HepG2 (cell line): ENCODE measurements around the gene MTO1. TPM values are rescaled to one million over a fixed set of nuclear protein-coding genes. Genes with fewer than 3 reads are reported as not detected.
A peak's percentile ranks its signal among the peaks of the same experiment; 100 is the strongest.

Source experiments
- ASH2L ChIP-seq: fragments of 300-600, 200-600 bp; sonication (generic); IDR thresholded peaks from 2 replicates; pipeline ENCODE4 v1.7.0; 2017; ENCODE audit warnings: low read depth, mild to moderate bottlenecking, moderate library complexity, mixed read lengths, low read length; ENCODE audit not compliant: insufficient read length
- ATF7 ChIP-seq, 2 experiments: fragments of 450-650 bp in 1 of 2; sonication (generic) in 1 of 2; formaldehyde crosslinking in 1 of 2; IDR thresholded peaks; 2 replicates each; pipeline versions ENCODE4 v1.4.0 to v1.6.1; 2016 to 2020; ENCODE audit warnings: antibody characterized with exemption in 1 of 2, mild to moderate bottlenecking in 1 of 2, missing genetic modification reagents in 1 of 2
- CHD2 ChIP-seq: IDR thresholded peaks from 2 replicates; pipeline ENCODE4 v1.6.1; 2011; ENCODE audit warnings: low read depth, low read length, improper control_type of control experiment
- FOXO1 ChIP-seq: sonication (generic); formaldehyde crosslinking; IDR thresholded peaks from 2 replicates; pipeline ENCODE4 v1.4.0; 2020; ENCODE audit warnings: missing genetic modification reagents
- HOXA7 ChIP-seq: sonication (generic); formaldehyde crosslinking; IDR thresholded peaks from 2 replicates; pipeline ENCODE4 v1.8.1; 2022; ENCODE audit warnings: mild to moderate bottlenecking, missing genetic modification reagents, moderate library complexity
- HOXD1 ChIP-seq: sonication (generic); formaldehyde crosslinking; IDR thresholded peaks from 2 replicates; pipeline ENCODE4 v1.5.0; 2020; ENCODE audit warnings: missing genetic modification reagents
- ISL2 ChIP-seq: sonication (generic); formaldehyde crosslinking; IDR thresholded peaks from 2 replicates; pipeline ENCODE4 v1.5.0; 2020; ENCODE audit warnings: missing genetic modification reagents
- MBNL3 ChIP-seq: fragments of 250-450 bp; sonication (Bioruptor Pico); conservative IDR thresholded peaks from 2 replicates; pipeline ENCODE4 v1.8.0; 2022; ENCODE audit warnings: mild to moderate bottlenecking, inconsistent platforms
- MXI1 ChIP-seq: IDR thresholded peaks from 3 replicates; pipeline ENCODE4 v1.6.1; 2012; ENCODE audit warnings: low read depth, low read length, inconsistent platforms, borderline replicate concordance
- NCOA5 ChIP-seq: sonication (generic); formaldehyde crosslinking; IDR thresholded peaks from 2 replicates; pipeline ENCODE4 v1.4.0; 2020; ENCODE audit warnings: missing genetic modification reagents
- NFE2 ChIP-seq: sonication (generic); formaldehyde crosslinking; IDR thresholded peaks from 2 replicates; pipeline ENCODE4 v1.4.0; 2020; ENCODE audit warnings: missing genetic modification reagents
- NFKB2 ChIP-seq: sonication (generic); formaldehyde crosslinking; IDR thresholded peaks from 2 replicates; pipeline ENCODE4 v1.4.0; 2020; ENCODE audit warnings: missing genetic modification reagents, borderline replicate concordance
- PHF8 ChIP-seq: sonication (generic); formaldehyde crosslinking; IDR thresholded peaks from 2 replicates; pipeline ENCODE4 v1.5.0; 2020; ENCODE audit warnings: missing genetic modification reagents
- REXO4 ChIP-seq: sonication (generic); formaldehyde crosslinking; IDR thresholded peaks from 2 replicates; pipeline ENCODE4 v1.8.0; 2022; ENCODE audit warnings: missing genetic modification reagents, mild to moderate bottlenecking, borderline replicate concordance
- SRSF1 ChIP-seq: fragments of 200-400 bp; formaldehyde crosslinking; optimal IDR thresholded peaks from 2 replicates; pipeline ENCODE3; 2017; ENCODE audit warnings: mild to moderate bottlenecking, low read depth, low read length, moderate library complexity
- ZBTB21 ChIP-seq: sonication (generic); formaldehyde crosslinking; IDR thresholded peaks from 2 replicates; pipeline ENCODE4 v1.4.0; 2020; ENCODE audit warnings: missing genetic modification reagents
- ZFP41 ChIP-seq: sonication (generic); formaldehyde crosslinking; IDR thresholded peaks from 2 replicates; pipeline ENCODE4 v1.4.0; 2020; ENCODE audit warnings: mild to moderate bottlenecking, missing genetic modification reagents, borderline replicate concordance
- ZFY ChIP-seq: sonication (generic); formaldehyde crosslinking; IDR thresholded peaks from 2 replicates; pipeline ENCODE4 v1.4.0; 2020; ENCODE audit warnings: missing genetic modification reagents
- ZNF24 ChIP-seq: fragments of 450-650 bp; IDR thresholded peaks from 2 replicates; pipeline ENCODE4 v1.6.1; 2017; ENCODE audit warnings: antibody characterized with exemption, mild to moderate bottlenecking
- ZNF7 ChIP-seq: IDR thresholded peaks from 2 replicates; pipeline ENCODE4 v1.6.1; 2016; ENCODE audit warnings: missing biosample characterization, missing genetic modification reagents
- ZNF703 ChIP-seq: sonication (generic); formaldehyde crosslinking; IDR thresholded peaks from 2 replicates; pipeline ENCODE4 v1.5.1; 2020; ENCODE audit warnings: missing genetic modification reagents, mild to moderate bottlenecking, moderate library complexity, borderline replicate concordance
- ZNF773 ChIP-seq: sonication (generic); formaldehyde crosslinking; IDR thresholded peaks from 2 replicates; pipeline ENCODE4 v1.4.0; 2020; ENCODE audit warnings: missing genetic modification reagents, borderline replicate concordance
- ZNF775 ChIP-seq: sonication (generic); formaldehyde crosslinking; IDR thresholded peaks from 2 replicates; pipeline ENCODE4 v1.4.0; 2020; ENCODE audit warnings: missing genetic modification reagents, mild to moderate bottlenecking, moderate library complexity, borderline replicate concordance
- ZSCAN31 ChIP-seq: sonication (generic); formaldehyde crosslinking; IDR thresholded peaks from 2 replicates; pipeline ENCODE4 v1.5.0; 2020; ENCODE audit warnings: low read depth, mild to moderate bottlenecking, missing genetic modification reagents
- polyA plus RNA-seq, 8 experiments: library from polyadenylated mRNA; depleted of rRNA in 3 of 8; stranded (reverse) in 7 of 8; unstranded in 1 of 8; fragments of >200 nt; fragmentation: Illumina TruSeq in 4 of 8; extraction: Trizol in 4 of 8; gene quantifications; 2 replicates each; pipeline versions ENCODE4 v1.2.1 to v1.2.3, GENCODE V29; 2011 to 2016; ENCODE audit warnings: low read depth in 4 of 8, missing spikeins in 1 of 8, mixed read lengths in 1 of 8; ENCODE audit not compliant: insufficient read depth in 1 of 8
- total RNA-seq, 5 experiments: library from RNA; depleted of rRNA; stranded (reverse); fragments of >200 nt; fragmentation: Illumina TruSeq; extraction: Trizol; gene quantifications; 2 replicates each; pipeline ENCODE4 v1.2.3, GENCODE V29; 2016; ENCODE audit warnings: low read depth in 1 of 5
- TF ChIP-seq, protein P1 (sequence below): IDR thresholded peaks from 2 replicates; pipeline ENCODE4 v1.6.1; 2016; ENCODE audit warnings: low read depth, missing genetic modification reagents, missing compliant biosample characterization
- TF ChIP-seq, protein P2 (sequence below): sonication (generic); formaldehyde crosslinking; IDR thresholded peaks from 2 replicates; pipeline ENCODE4 v1.8.1; 2022; ENCODE audit warnings: mild to moderate bottlenecking, missing genetic modification reagents

MTO1 gene
- total and polyA plus RNA-seq, 2 of the 13 experiments (the other 11 are each of a cell fraction or from before 2014, with no cell fraction given) = 21.1 to 45.3 TPM

DNA sequence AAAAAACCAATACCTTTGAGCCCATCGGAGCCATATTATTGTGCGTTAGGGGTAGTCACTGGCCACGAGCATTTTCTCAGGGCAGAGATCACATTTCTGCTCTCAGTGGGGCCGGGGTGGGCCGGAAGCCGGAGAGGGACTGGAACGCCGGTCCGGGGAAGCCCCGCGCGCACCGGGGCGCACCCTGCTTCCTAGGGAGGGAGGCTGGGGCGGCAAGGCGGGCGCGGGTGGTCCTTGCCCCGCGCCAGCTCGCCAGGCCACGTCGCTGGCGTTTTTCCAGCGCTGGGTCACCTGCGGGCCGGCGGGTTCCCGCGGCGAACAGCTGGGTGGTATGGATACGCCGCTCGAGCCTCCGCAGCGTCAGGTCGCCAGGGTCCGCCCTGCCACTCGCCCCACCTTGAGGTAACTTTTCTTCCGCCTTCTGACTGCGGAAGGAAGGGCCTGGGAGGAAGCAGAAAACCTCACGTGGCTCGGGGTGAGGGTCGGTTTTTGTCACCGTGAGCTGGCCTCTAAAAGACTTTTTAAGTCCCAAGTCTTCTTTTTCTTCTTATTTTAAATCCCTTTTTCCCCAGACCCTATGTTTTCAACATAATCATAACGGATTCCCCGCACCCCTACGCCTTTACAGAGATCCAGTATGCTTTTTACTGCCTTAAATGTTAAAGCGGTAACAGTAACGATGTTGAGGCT lies 62.0 kb downstream of the MTO1 start (continued):
- TF ChIP-seq, protein P1, sequence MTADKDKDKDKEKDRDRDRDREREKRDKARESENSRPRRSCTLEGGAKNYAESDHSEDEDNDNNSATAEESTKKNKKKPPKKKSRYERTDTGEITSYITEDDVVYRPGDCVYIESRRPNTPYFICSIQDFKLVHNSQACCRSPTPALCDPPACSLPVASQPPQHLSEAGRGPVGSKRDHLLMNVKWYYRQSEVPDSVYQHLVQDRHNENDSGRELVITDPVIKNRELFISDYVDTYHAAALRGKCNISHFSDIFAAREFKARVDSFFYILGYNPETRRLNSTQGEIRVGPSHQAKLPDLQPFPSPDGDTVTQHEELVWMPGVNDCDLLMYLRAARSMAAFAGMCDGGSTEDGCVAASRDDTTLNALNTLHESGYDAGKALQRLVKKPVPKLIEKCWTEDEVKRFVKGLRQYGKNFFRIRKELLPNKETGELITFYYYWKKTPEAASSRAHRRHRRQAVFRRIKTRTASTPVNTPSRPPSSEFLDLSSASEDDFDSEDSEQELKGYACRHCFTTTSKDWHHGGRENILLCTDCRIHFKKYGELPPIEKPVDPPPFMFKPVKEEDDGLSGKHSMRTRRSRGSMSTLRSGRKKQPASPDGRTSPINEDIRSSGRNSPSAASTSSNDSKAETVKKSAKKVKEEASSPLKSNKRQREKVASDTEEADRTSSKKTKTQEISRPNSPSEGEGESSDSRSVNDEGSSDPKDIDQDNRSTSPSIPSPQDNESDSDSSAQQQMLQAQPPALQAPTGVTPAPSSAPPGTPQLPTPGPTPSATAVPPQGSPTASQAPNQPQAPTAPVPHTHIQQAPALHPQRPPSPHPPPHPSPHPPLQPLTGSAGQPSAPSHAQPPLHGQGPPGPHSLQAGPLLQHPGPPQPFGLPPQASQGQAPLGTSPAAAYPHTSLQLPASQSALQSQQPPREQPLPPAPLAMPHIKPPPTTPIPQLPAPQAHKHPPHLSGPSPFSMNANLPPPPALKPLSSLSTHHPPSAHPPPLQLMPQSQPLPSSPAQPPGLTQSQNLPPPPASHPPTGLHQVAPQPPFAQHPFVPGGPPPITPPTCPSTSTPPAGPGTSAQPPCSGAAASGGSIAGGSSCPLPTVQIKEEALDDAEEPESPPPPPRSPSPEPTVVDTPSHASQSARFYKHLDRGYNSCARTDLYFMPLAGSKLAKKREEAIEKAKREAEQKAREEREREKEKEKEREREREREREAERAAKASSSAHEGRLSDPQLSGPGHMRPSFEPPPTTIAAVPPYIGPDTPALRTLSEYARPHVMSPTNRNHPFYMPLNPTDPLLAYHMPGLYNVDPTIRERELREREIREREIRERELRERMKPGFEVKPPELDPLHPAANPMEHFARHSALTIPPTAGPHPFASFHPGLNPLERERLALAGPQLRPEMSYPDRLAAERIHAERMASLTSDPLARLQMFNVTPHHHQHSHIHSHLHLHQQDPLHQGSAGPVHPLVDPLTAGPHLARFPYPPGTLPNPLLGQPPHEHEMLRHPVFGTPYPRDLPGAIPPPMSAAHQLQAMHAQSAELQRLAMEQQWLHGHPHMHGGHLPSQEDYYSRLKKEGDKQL (CRISPR knock-in tag) = no peak
- no peak for TF ChIP-seq ZBTB21 (CRISPR knock-in tag)
- TF ChIP-seq ZNF7 (CRISPR knock-in tag) = no peak
- no peak for TF ChIP-seq FOXO1
- peak; percentile 51; the same call in 1 of the 2 replicates for TF ChIP-seq ISL2 (CRISPR knock-in tag)
- TF ChIP-seq NCOA5 (CRISPR knock-in tag) = no peak
- TF ChIP-seq NFKB2 (CRISPR knock-in tag) = peak; percentile 60; the same call in 1 of the 2 replicates
- TF ChIP-seq HOXD1 (CRISPR knock-in tag) = no peak; the same call in 1 of the 2 replicates
- TF ChIP-seq ZNF773 (CRISPR knock-in tag) = peak; percentile 40; the same call in 1 of the 2 replicates
- no peak for TF ChIP-seq ATF7 (IDR thresholded peaks at IDR 0.05)
- 0 out of 2 replicates have a peak, but pooled peaks have one; percentile 61 for TF ChIP-seq ATF7 (CRISPR knock-in tag; IDR thresholded peaks at IDR 0.05)
- TF ChIP-seq ZSCAN31 = peak; percentile 95
- peak; percentile 69; the same call in 1 of the 3 replicates for TF ChIP-seq MXI1
- TF ChIP-seq ASH2L = peak; percentile 67
- TF ChIP-seq ZNF703 (CRISPR knock-in tag) = no peak
- no peak for TF ChIP-seq ZFP41 (CRISPR knock-in tag)
- TF ChIP-seq CHD2 = no peak
- no peak for TF ChIP-seq ZNF24
- no peak for TF ChIP-seq REXO4
- peak; percentile 76 for TF ChIP-seq PHF8 (CRISPR knock-in tag)
- TF ChIP-seq MBNL3 (CRISPR knock-in tag) = no peak
- no peak for TF ChIP-seq ZNF775 (CRISPR knock-in tag)
- peak; percentile 85 for TF ChIP-seq ZFY
- TF ChIP-seq, protein P2, sequence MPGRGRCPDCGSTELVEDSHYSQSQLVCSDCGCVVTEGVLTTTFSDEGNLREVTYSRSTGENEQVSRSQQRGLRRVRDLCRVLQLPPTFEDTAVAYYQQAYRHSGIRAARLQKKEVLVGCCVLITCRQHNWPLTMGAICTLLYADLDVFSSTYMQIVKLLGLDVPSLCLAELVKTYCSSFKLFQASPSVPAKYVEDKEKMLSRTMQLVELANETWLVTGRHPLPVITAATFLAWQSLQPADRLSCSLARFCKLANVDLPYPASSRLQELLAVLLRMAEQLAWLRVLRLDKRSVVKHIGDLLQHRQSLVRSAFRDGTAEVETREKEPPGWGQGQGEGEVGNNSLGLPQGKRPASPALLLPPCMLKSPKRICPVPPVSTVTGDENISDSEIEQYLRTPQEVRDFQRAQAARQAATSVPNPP (CRISPR knock-in tag) = no peak
- TF ChIP-seq HOXA7 = no peak
- TF ChIP-seq NFE2 (CRISPR knock-in tag) = no peak
- TF ChIP-seq SRSF1 = no peak
